H9 (cell line): Measurements from ENCODE around the gene GALNT2. TPM values are rescaled to one million over a fixed set of nuclear protein-coding genes. Genes with fewer than 3 reads are reported as not detected.
A peak's percentile ranks its signal among the peaks of the same experiment; 100 is the strongest.

Source experiments
- DNase-seq: peaks from one replicate; pipeline ENCODE4 v3.0.0-alpha.2; 2017
- H2AFZ ChIP-seq: one replicate; pipeline ENCODE4 v1.6.1; 2013; ENCODE audit warnings: mild to moderate bottlenecking, low read length, control low read depth, moderate library complexity
- H2AK5ac ChIP-seq: 2 replicates; pipeline ENCODE4 v1.6.1; 2013; ENCODE audit warnings: low read length, control low read depth, mixed read lengths; ENCODE audit not compliant: insufficient read length
- H2BK120ac ChIP-seq: one replicate; pipeline ENCODE4 v1.6.1; 2013; ENCODE audit warnings: low read depth, mild to moderate bottlenecking, low read length, control low read depth, inconsistent platforms; ENCODE audit not compliant: poor library complexity, severe bottlenecking
- H2BK12ac ChIP-seq: 2 replicates; pipeline ENCODE4 v1.6.1; 2013; ENCODE audit warnings: low read length, control low read depth, mixed read lengths, low read depth; ENCODE audit not compliant: insufficient read length
- H2BK15ac ChIP-seq: 2 replicates; pipeline ENCODE4 v1.6.1; 2013; ENCODE audit warnings: low read depth, low read length, control low read depth
- H2BK20ac ChIP-seq: one replicate; pipeline ENCODE4 v1.6.1; 2013; ENCODE audit warnings: low read depth, mild to moderate bottlenecking, low read length, control low read depth, inconsistent platforms; ENCODE audit not compliant: poor library complexity, severe bottlenecking
- H2BK5ac ChIP-seq: 2 replicates; pipeline ENCODE4 v1.6.1; 2013; ENCODE audit warnings: low read length, control low read depth, mixed read lengths; ENCODE audit not compliant: insufficient read length
- H3K14ac ChIP-seq: 2 replicates; pipeline ENCODE4 v1.6.1; 2013; ENCODE audit warnings: low read length, control low read depth; ENCODE audit not compliant: insufficient read depth
- H3K18ac ChIP-seq: 2 replicates; pipeline ENCODE4 v1.6.1; 2013; ENCODE audit warnings: low read depth, mild to moderate bottlenecking, mixed read lengths, low read length, control low read depth; ENCODE audit not compliant: insufficient read length
- H3K23ac ChIP-seq: 2 replicates; pipeline ENCODE4 v1.6.1; 2013; ENCODE audit warnings: low read length, control low read depth, mixed read lengths, low read depth; ENCODE audit not compliant: insufficient read length
- H3K23me2 ChIP-seq: 2 replicates; pipeline ENCODE4 v1.6.1; 2013; ENCODE audit warnings: low read depth, mild to moderate bottlenecking, mixed read lengths, low read length, control low read depth; ENCODE audit not compliant: insufficient read length, poor library complexity, severe bottlenecking
- H3K27ac ChIP-seq: 2 replicates; pipeline ENCODE4 v1.5.1; 2013; ENCODE audit warnings: low read length, control low read depth, mixed read lengths, low read depth; ENCODE audit not compliant: insufficient read length
- H3K27me3 ChIP-seq: 2 replicates; pipeline ENCODE4 v1.6.1; 2013; ENCODE audit warnings: low read length, control low read depth, inconsistent platforms; ENCODE audit not compliant: insufficient read depth
- H3K4ac ChIP-seq: 2 replicates; pipeline ENCODE4 v1.6.1; 2013; ENCODE audit warnings: low read depth, mild to moderate bottlenecking, control low read depth, inconsistent platforms, low read length, moderate library complexity
- H3K4me1 ChIP-seq: 2 replicates; pipeline ENCODE4 v1.6.1; 2013; ENCODE audit warnings: low read length, control low read depth, inconsistent platforms; ENCODE audit not compliant: insufficient read depth
- H3K4me2 ChIP-seq: 2 replicates; pipeline ENCODE4 v1.6.1; 2013; ENCODE audit warnings: low read length, control low read depth, mixed read lengths; ENCODE audit not compliant: insufficient read length, insufficient read depth
- H3K56ac ChIP-seq: 2 replicates; pipeline ENCODE4 v1.6.1; 2013; ENCODE audit warnings: low read depth, mild to moderate bottlenecking, mixed read lengths, low read length, control low read depth; ENCODE audit not compliant: insufficient read length
- H3K79me1 ChIP-seq: 2 replicates; pipeline ENCODE4 v1.6.1; 2013; ENCODE audit warnings: low read depth, mild to moderate bottlenecking, moderate library complexity, low read length, control low read depth, inconsistent platforms; ENCODE audit not compliant: insufficient read depth, poor library complexity, severe bottlenecking
- H3K79me2 ChIP-seq: 2 replicates; pipeline ENCODE4 v1.6.1; 2013; ENCODE audit warnings: low read length, control low read depth, inconsistent platforms; ENCODE audit not compliant: insufficient read depth
- H3K9ac ChIP-seq: 2 replicates; pipeline ENCODE4 v1.6.1; 2013; ENCODE audit warnings: low read length, control low read depth, mixed read lengths; ENCODE audit not compliant: insufficient read length; ENCODE audit errors: extremely low read depth
- H3K9me3 ChIP-seq: one replicate; pipeline ENCODE4 v1.6.1; 2013; ENCODE audit warnings: low read depth, low read length, inconsistent platforms; ENCODE audit not compliant: control insufficient read depth
- H3T11ph ChIP-seq: one replicate; pipeline ENCODE4 v1.6.1; 2013; ENCODE audit warnings: mild to moderate bottlenecking, low read length, control low read depth, inconsistent platforms
- H4K20me1 ChIP-seq: one replicate; pipeline ENCODE4 v1.6.1; 2013; ENCODE audit not compliant: control insufficient read depth, insufficient read length, insufficient read depth
- H4K5ac ChIP-seq: 2 replicates; pipeline ENCODE4 v1.6.1; 2013; ENCODE audit warnings: low read depth, mild to moderate bottlenecking, mixed read lengths, low read length, control low read depth; ENCODE audit not compliant: insufficient read length
- H4K8ac ChIP-seq: replicated peaks from 2 replicates; pipeline ENCODE4 v1.6.1; 2013; ENCODE audit warnings: low read length, control low read depth, mixed read lengths, low read depth; ENCODE audit not compliant: insufficient read length
- H4K91ac ChIP-seq: 2 replicates; pipeline ENCODE4 v1.6.1; 2013; ENCODE audit warnings: low read depth, mild to moderate bottlenecking, moderate library complexity, mixed read lengths, low read length, control low read depth; ENCODE audit not compliant: insufficient read length
- H3K27ac Mint-ChIP-seq, 3 experiments: 2 replicates in 2 of 3; 3 replicates in 1 of 3; pipeline ENCODE4 v1.8.0; 2020 to 2021; ENCODE audit warnings: mixed read lengths in 3 of 3, mild to moderate bottlenecking in 1 of 3, moderate library complexity in 1 of 3
- H3K27me3 Mint-ChIP-seq: 2 replicates; pipeline ENCODE4 v1.8.0; 2021; ENCODE audit warnings: low read depth, mild to moderate bottlenecking, moderate library complexity, mixed read lengths
- H3K36me3 Mint-ChIP-seq, 3 experiments: 2 replicates in 2 of 3; 3 replicates in 1 of 3; pipeline ENCODE4 v1.8.0; 2020 to 2021; ENCODE audit warnings: low read depth in 3 of 3, mixed read lengths in 3 of 3; ENCODE audit not compliant: insufficient read depth in 1 of 3
- H3K4me1 Mint-ChIP-seq, 2 experiments: 2 replicates each; pipeline ENCODE4 v1.8.0; 2020; ENCODE audit warnings: mixed read lengths in 2 of 2
- H3K4me3 Mint-ChIP-seq, 2 experiments: 2 replicates in 1 of 2; 3 replicates in 1 of 2; pipeline ENCODE4 v1.8.0; 2020 to 2021; ENCODE audit warnings: mild to moderate bottlenecking in 2 of 2, mixed read lengths in 2 of 2, moderate library complexity in 1 of 2
- H3K9me3 Mint-ChIP-seq, 2 experiments: 2 replicates in 1 of 2; 3 replicates in 1 of 2; pipeline ENCODE4 v1.8.0; 2020; ENCODE audit warnings: mild to moderate bottlenecking in 2 of 2, mixed read lengths in 2 of 2, moderate library complexity in 1 of 2
- CTCF ChIP-seq: fragments of 200-600 bp; sonication (generic); conservative IDR thresholded peaks from 3 replicates; pipeline ENCODE4 v1.8.0; 2021; ENCODE audit warnings: antibody characterized with exemption, mild to moderate bottlenecking
- WGBS: extraction: QIAGEN DNeasy Blood & Tissue Kit; methylation state at CpG from one replicate; pipeline ENCODE4 v1.1.7; 2013; ENCODE audit warnings: missing lambda C conversion rate, low lambda C conversion rate, mixed read lengths; ENCODE audit not compliant: insufficient read length; ENCODE audit errors: extremely low coverage; 5-methylcytosine and 5-hydroxymethylcytosine counted together
- total RNA-seq: library from RNA; stranded (reverse); gene quantifications from 2 replicates; pipeline ENCODE4 v1.2.1, GENCODE V29; 2021

The GALNT2 gene
- total RNA-seq, 1 experiment from 2014 or later, result 57.6 TPM

- H2AK5ac ChIP-seq, result no peak overlapping the region
- peaks cover 24 to 34% (median 34%) of the 10 kb centered on the region in 3 experiments for H3K36me3 Mint-ChIP-seq
- no peak overlapping the region for H3K14ac ChIP-seq
- no peak overlapping the region for H4K5ac ChIP-seq
- H3K27me3 ChIP-seq, result no peaks in the 10 kb centered on the region
- H2AFZ ChIP-seq, result no peak overlapping the region
- no peak overlapping the region for H3K18ac ChIP-seq
- no peak overlapping the region for H4K8ac ChIP-seq
- H3K4me3 Mint-ChIP-seq, result no peak overlapping the region
- H3T11ph ChIP-seq, result no peak overlapping the region
- H3K79me1 ChIP-seq, result no peaks in the 10 kb centered on the region
- no peaks in the 10 kb centered on the region for H3K27me3 Mint-ChIP-seq
- no peaks in the 10 kb centered on the region for H3K79me2 ChIP-seq
- H3K4me1 Mint-ChIP-seq, result peaks cover 2 to 3% of the 10 kb centered on the region in 2 experiments; a peak in 3 of 4 replicates
- no peak overlapping the region for H3K4ac ChIP-seq
- no peak overlapping the region for H2BK120ac ChIP-seq
- peaks cover 6 to 7% of the 10 kb centered on the region in 2 experiments; a peak in 2 of 5 replicates for H3K9me3 Mint-ChIP-seq
- H3K9ac ChIP-seq, result no peak overlapping the region
- no peaks in the 10 kb centered on the region for H3K4me1 ChIP-seq
- no peak overlapping the region for H2BK15ac ChIP-seq
- H3K4me2 ChIP-seq, result no peak overlapping the region
- H3K27ac ChIP-seq, result no peak overlapping the region
- H4K91ac ChIP-seq, result no peak overlapping the region
- no peaks in the 10 kb centered on the region for H4K20me1 ChIP-seq
- no CpG with 5 or more reads among the region's 17 CpGs for WGBS
- H2BK12ac ChIP-seq, result no peak overlapping the region
- no peaks in the 10 kb centered on the region for H3K9me3 ChIP-seq
- TF ChIP-seq CTCF, result no peak
- peak overlapping the region in 2 of 3 experiments; percentile 8 to 65; a peak in 1 of 7 replicates for H3K27ac Mint-ChIP-seq
- H3K56ac ChIP-seq, result no peak overlapping the region
- no peak overlapping the region for H2BK5ac ChIP-seq
- no peak overlapping the region for H3K23ac ChIP-seq
- no peaks in the 10 kb centered on the region for H3K23me2 ChIP-seq
- no peak for DNase-seq
- H2BK20ac ChIP-seq, result no peak overlapping the region
Observed at GRCh38 chr1:230243146-230243545, 176.1 kb downstream of the GALNT2 start.
